HK-2 (cell line): ENCODE results near the gene MYO16.

ENCODE experiments used
- DNase-seq: peaks from one replicate; pipeline ENCODE4 v3.0.0-alpha.2; 2018; ENCODE audit not compliant: unreplicated experiment

Gene MYO16

DNA sequence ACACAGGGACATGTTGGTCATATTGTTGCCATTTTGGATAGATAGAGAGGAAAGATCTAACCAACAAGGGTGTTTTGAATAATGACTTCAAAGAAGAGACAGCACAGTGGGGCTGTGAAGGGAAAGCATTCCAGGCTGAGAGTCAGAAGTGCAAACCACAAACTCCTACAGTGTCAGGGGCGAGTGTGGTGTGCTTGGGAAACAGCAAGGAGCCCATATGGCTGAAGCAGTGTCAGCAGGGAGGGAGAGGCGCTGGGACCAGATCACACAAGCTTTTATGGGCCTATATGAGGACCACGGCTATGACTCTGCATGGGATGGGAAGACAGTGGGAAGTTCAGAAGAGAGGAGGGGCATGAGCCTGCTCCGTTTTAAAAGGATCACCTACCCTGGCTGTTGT, 166.4 kb downstream of the MYO16 start:
- DNase-seq: no peak

DNA sequence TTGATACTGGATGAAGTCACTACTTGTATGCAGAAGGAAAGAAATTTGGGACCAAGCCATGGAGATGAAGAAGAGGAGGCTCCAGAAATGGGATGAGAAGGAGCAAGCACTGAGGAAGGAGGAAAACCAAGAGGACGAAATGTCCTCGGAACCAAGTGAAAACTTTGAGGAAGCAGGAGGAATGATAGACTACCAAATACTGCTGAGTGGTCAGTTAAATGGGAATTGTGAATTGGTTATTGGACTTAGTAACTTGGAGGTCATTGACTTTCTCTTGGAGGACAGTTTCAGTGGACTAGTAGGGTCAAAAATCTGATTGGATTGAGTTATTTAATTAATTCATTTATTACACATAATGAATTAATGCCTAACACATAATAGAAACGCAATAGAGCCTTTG, 167.9 kb downstream of the MYO16 start:
- DNase-seq: no peak

DNA sequence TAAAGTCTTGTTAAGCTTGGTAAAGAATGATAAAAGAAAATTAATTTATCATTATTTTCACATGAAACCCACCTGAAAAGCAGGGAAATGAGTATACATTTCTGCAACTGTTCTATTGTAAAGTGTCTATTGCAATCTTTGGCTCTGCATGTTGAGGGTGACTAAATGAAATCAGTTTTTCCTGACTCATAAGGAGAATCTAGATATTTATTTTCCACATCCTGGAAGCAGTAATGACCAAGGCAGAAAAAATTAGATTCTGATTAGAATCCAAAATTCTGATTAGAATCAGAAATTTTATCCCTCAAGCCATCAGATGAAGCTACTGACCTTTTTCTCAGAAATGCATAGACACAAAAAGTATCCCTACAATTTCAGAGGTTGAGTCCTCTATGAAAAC, 178.4 kb downstream of the MYO16 start:
- no peak for DNase-seq

DNA sequence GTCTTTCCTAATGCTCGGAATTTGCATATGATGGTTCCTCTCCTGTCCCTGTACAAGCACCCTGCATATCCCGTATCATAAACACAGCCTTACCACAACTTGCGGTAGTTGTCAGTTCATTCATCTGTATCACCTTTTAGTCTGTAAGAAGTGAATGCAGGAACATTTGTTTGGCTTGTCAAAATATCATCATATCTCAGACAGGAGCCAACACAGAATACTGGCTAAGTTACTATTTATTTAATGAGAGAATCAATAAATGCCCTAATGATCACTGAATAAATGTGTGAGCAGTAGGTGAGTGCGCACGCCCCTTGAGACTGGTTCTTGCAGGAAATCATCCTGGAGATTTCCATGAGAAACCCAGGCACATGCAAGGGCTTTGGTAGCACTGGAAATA, 182.8 kb downstream of the MYO16 start:
- no peak for DNase-seq

DNA sequence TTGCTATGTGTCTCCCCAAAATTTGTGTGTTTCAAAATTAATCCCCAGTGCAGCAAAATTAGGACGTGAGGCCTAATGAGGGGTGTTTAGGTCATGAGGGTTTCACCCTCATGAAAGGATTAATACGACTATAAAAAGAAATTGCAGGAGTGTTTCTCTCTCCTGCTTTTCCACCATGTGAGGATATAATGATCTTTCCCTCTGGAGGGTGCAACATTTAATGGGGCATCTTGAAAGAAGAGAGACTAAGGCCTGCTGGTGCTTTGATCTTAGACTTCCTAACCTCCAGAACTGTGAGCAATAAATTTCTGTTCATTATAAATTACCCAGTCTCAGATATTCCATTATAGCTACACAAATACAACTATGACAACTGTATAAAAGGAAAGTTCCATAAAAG, 183.2 kb downstream of the MYO16 start:
- DNase-seq: no peak

DNA sequence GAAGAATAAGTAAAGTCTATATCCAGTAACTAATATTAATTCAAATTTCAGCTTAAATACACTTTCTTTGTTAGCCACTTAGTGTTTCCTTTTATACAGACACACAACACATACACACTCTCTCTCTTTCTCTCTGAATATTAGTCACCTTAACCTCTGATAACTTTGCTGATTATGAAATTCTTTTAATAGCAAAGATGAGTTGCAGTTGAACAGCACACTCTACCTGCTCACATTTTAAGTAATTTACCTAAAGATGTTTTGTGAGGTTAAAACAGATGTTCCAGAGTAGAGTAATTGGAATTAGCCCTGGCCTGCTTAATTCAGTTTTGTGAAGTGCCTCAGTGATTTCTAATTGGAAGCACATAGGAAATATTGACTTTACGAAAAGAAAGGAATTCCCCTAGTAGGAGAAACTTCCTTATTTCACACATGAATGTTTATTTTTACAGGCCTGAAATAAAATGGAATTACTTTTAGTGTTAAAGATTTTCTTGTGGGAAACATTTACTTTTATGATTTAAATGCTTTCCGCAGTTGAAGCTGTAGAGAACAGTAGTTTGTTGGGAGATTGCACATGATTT, 184.3 kb downstream of the MYO16 start:
- no peak for DNase-seq

DNA sequence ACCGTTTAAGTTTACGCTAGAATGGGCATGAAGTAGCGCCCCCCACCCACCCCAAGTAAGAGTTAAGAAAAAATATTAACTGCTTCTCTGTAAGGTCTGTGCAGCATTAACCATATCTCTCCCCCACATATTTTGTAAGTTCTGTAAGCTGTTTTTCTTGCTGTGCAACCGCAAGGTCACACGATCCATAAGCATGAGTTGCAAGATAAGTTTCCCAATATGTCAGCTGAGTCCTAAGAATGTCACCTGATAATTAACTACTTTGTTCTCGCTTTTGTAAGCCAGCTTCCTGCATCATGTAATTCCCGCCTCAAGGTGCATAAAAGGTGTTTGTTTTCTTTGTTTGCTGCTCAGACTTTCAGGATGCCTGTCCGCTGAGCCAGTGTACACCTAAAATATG, 187.0 kb downstream of the MYO16 start:
- DNase-seq: no peak

DNA sequence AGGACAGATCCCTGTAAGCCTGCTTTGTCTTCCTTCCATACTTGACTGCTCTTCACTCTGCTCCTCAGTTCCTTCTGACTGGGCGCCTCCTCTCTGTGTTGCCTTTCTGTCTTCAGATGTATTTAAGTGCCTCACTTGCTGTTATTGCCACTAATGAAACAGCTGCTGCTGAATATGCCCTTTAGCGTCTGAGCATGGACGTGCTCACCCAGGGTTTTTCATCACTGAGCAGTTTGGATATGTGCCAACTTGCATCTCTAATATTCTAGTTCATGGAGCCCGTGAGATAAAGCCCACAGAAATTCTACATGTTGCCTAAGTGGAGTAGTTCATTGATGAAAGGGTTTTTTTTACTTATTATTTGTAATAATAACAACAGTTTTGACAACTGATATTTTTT, 198.2 kb downstream of the MYO16 start:
- DNase-seq: no peak

DNA sequence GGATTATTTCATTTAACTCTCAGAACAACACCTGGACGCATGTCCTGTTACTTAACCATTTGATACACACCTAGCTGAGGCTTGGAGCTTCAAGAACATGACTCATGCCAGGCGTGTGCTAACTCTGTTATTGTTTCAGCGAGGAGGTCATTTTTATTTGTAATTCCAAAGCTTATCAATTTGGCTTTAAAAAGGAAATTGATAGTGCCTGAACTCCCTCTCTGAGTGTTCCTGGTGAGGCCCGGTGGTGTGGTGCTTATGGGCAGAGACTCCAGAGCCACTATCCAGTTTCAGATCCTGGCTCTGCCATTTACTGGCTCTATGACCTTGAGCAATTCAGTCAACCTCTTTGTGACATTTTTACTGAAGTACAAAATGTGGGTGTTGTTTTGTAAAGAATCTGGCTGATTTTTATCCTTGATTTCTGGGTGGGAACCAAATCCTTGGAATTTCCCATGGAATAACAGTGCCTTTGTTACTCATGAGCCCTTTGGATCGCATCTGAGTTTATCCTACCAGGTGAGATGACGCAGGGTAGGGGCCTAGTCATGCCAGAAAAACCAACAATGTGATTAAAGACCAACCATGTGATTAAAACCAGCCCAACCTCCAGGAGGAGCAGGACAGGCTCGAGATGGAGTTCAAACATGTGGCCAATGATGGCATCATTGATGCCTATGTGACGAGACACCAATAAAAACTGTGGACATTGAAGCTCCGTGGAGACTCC, 198.8 kb downstream of the MYO16 start:
- DNase-seq: no peak

DNA sequence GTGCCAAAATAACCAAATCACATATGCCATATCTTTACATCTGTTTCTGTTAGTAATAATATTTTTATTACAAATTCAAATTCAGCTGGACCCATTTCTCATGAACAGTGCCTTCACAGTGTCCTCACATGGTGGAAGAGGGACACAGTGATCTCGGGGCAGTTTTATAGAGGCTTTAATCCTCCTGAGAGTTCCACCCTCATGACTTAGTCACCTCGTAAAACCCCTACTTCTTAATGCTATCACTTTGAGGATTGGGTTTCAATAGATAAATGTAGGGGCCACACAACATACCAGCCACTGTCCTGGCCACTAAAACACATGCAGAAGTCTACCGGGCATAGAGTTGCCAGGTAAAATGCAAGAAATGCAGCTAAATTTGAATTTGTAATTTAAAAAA, 201.5 kb downstream of the MYO16 start:
- DNase-seq: no peak

DNA sequence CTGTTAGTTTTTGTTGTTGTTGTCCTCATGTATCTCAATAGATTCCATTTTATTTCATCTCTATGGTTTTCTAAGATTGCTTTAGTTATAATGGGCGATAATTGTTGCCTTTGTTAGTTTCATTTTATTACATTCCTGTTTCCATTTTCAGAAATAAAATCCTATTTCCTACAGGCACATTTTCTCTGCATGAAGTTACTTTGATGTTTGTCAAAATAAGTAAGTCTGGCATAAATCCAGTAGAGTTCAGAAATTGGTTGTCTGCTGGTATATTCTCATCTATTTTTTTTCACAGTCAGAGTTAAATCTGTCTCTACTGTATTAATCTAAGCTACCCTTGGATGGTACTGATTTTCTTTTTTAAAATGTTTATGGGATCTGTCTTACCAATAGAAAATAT, 204.1 kb downstream of the MYO16 start:
- DNase-seq: no peak

DNA sequence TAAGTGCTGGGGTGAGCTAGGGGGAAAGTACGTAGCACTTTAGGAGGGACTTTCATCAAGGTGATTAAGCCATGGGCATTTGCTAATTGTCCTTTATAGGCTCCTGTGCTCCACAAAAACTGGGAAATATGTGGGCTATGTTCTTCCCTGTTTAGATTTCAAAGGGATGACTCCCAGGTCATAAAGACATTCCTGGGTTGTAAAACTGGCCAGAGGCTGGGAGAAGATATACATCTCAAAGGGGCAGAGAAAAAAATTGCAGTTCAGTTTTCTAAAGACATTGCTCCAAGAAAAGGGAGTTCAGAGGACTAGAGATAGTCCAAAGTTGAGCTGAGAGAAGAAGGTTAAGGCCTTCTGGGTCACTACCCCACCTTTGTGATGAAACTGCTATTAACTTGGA, 204.8 kb downstream of the MYO16 start:
- DNase-seq: no peak

DNA sequence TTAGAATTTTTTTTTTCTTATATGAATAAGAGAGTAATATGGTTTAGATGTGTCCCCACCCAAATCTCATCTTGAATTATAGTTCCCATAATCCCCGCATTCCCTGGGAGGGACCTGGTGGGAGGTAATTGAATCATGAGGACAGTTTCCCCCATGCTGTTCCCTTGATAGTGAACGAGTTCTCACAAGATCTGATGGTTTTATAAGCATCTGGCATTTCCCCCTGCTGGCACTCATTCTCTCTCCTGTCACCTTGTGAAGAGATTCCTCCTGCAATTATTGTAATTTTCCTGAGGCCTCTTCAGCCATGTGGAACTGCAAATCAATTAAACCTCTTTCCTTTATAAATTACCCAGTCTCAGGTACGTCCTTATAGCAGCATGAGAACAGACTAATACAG, 205.7 kb downstream of the MYO16 start:
- DNase-seq: no peak

DNA sequence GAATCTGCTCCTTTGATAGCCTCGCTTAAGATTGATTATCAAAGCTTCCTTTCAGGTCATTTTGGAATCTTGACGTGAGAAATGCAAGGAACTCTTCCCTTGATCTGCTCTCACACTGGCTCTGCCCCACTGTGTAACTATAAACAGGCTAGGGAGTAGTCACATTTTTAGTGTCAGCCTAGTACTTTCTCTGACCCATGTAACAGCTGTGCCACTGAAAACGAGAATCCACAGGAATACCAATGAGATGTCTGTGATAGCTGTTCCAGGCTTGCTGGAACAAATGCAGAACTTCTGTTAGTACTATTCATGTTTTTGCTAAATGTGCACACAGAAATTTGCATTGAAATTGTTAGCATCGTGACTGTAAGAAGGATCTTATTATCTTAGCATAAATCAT, 221.3 kb downstream of the MYO16 start:
- no peak for DNase-seq

DNA sequence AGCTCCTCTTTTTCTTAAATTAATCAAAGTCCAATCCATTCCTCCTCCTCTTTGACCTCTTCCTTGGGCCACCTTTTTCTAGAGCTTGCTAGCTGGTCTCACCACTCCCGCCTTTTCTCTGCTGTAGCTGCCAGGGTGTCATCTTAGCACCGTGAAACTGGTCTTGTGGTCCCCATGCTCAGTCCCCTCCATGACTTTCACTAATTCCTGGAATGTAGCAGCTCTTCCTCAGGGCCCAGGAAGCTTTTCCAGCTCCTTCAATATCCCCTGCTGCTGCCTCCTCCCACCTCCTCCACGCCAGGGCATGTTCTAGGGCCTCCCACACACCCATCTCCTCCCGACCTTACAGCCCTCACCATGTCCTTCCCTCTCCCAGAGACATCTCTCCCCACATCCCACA, 222.2 kb downstream of the MYO16 start:
- DNase-seq: no peak

DNA sequence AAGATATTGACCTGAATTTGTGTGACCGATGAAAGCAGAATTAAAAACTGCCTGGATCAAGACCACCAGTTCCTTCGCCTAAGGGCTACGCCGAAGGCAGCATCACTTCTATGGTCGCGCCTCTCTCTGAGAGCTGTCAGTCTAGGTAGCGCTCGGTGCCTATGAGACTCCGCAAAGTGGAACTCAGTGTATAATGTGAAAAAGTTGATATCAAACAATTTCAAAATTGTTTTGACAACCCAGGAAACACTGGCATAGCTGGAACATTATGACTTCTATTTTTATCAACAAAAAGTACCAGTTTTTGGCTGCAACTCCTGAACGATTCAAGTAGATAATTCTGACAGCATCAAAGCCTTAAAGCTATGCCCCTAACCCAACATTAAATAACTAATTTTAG, 223.6 kb downstream of the MYO16 start:
- no peak for DNase-seq

DNA sequence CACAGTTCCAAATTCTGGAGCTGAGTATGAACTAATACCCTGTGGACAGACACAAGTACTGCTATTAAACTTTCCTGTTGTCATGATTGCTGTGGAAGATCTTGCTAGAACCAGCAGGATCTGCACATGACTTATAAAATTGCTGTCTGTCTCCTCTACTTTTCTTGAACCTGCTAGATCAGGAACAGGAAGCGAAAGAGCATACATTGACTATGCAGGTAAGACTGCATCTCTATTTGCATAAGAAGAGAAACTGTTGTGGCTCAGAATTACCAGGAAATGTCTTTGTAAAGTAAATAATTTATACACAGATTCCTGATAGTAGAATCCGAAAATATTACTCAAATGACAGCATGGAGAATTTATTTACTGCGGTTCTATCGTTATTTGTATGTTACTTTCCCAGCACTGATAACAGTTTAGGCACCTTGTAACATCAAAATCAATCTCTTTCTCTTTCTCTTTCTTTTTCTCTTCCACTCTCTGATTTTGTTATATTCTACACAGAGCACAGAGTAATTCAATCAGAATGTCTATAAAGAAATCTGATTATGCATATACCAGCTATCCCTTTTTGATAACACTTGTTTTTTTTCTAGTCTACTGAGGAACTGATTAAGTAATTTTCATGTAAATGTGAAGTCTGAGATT, 226.5 kb downstream of the MYO16 start:
- no peak for DNase-seq

DNA sequence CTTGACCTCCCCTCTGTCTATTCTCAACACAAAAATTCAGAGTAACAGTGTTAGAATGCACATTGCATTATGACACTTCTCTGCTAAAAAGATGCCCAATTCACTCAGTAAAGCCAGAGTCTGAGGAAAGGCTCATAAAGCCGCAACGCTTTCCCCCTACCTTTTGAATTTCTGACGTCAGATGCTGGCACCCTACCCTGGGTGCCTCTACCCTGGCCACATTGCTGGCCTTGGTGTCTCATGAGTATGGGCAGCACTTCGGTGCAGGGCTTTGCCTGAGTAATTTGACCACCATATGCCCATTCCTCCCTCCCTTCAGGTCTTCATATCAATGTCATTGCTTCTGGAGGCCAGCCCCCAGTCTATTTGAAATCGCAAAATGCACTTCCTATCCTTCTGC, 229.3 kb downstream of the MYO16 start:
- no peak for DNase-seq

DNA sequence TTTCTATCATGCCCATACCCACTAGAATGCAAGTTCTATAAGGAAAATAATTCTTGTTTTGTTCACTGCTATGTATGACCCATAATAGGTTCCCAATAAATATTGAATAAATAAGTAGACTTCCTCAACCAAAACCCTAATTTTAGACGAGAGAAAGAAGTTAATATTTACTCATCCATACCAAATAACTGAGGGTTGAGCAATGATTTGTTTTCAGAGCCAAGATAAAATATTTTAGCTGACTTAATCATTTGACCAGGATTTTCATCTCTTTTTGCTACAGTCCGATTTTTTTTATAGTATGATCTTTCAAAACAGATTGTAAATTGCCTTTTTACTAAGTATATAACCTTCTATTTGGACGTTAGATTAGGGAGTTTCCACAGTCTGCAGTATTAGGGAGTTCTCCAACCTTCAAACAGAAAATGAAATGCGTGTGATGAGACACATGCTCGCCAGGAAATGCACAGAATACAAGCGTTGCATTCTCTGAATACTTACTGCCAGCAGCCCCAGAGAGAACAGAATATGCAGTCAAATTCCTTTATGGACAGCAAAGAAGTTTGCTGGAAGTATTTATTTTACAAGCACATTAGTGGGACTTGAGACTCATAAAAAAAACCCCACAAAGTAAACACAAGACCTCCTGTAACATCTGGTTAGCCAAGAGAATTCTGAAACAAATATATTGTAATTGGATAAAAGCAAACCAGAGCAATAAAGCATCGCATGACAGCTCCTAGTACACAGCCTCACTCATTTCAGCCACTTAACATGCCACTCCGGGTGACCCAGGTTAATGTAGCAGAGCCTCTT, 230.0 kb downstream of the MYO16 start:
- no peak for DNase-seq

DNA sequence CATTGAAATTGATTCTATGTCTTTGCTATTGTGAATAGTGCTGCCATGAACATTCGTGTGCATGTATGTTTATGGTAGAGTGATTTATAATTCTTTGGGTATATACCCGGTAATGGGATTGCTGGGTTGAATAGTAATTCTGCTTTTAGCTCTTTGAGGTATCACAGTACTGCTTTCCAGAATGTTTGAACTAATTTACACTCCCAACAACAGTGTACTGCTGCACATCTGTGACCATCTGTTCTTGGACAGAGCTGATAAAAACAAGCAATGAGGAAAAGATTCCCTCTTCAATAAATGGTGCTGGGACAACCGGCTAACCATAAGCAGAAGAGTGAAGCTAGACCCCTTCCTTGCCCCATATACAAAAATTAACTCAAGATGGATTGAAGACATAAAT, 231.0 kb downstream of the MYO16 start:
- no peak for DNase-seq

DNA sequence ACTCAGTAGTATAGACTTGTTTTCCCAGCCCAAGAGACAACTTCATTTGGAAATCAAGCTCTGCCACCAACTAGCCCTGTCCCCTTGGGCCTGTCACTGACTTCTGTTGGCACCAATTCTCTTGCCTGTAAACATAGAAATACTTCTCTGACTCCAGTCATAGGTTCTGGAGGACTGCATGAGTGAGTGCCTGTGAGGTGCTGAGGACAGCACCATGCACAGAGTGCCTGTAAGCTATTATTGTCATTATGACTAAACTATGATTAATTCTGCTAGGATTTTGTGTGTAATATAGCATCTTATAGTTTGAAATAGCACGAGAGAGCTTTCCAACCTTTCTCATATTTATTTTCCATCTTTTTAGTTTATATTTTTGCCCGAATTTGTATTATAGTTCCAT, 247.9 kb downstream of the MYO16 start:
- DNase-seq: no peak

DNA sequence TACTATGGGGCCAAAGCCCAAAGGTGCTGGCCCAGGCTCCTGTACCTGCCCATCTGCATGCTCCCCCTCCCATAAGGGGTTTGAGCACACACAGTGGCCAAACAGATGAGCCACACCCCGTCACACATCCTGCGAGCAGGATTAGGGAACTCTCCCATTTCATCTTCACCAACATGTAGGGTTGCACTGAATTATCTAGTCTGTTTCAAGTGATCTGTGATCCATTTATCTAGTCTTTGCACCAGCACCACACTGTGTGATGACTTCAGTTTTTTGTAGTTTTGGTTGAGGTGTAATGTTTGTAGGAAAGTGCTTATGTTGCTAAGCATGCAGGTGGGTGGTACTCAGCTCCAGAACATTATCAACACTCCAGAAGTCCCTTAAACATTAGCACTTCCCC, 249.3 kb downstream of the MYO16 start:
- no peak for DNase-seq
